Skeletal muscle tissue (tissue), 5 donors: ENCODE measurements around the gene TNF. TPM values are rescaled to one million over a fixed set of nuclear protein-coding genes. Genes with fewer than 3 reads are reported as not detected.

Experiments used
- H3K27ac ChIP-seq: one replicate; pipeline ENCODE4 v1.7.0; 2013; ENCODE audit warnings: mild to moderate bottlenecking, low read depth, low read length, inconsistent platforms
- H3K27me3 ChIP-seq, 3 donors: one replicate each; pipeline ENCODE4 v1.7.0; 2013; ENCODE audit warnings: low read length in 3 of 3; ENCODE audit not compliant: control insufficient read depth in 3 of 3, insufficient read depth in 3 of 3
- H3K36me3 ChIP-seq, 3 donors: one replicate each; pipeline ENCODE4 v1.7.0; 2013; ENCODE audit warnings: low read length in 3 of 3; ENCODE audit not compliant: control insufficient read depth in 3 of 3, insufficient read depth in 3 of 3
- H3K4me1 ChIP-seq, 3 donors: one replicate each; pipeline ENCODE4 v1.7.0; 2013; ENCODE audit warnings: low read length in 3 of 3, mild to moderate bottlenecking in 3 of 3; ENCODE audit not compliant: control insufficient read depth in 3 of 3, insufficient read depth in 3 of 3
- H3K4me3 ChIP-seq, 3 donors: one replicate each; pipeline ENCODE4 v1.7.0; 2013; ENCODE audit warnings: low read length in 3 of 3
- H3K9ac ChIP-seq, 3 donors: one replicate each; pipeline ENCODE4 v1.7.0; 2013; ENCODE audit warnings: low read length in 3 of 3, mild to moderate bottlenecking in 3 of 3, moderate library complexity in 2 of 3, low read depth in 1 of 3
- H3K9me3 ChIP-seq, 3 donors: one replicate each; pipeline ENCODE4 v1.7.0; 2013; ENCODE audit warnings: low read length in 3 of 3; ENCODE audit not compliant: control insufficient read depth in 3 of 3
- small RNA-seq: library from RNA; depleted of rRNA; stranded (forward); fragments of <200 nt; gene quantifications from one replicate; pipeline ENCODE3, GENCODE V24; 2014
- total RNA-seq: library from RNA; depleted of rRNA; stranded (reverse); fragments of >200 nt; gene quantifications from one replicate; pipeline ENCODE4 v1.2.3, GENCODE V29; 2014
- donor health status: Osteomylitis.

The TNF gene
- total RNA-seq, 1 donor from 2014 or later, result not detected

DNA sequence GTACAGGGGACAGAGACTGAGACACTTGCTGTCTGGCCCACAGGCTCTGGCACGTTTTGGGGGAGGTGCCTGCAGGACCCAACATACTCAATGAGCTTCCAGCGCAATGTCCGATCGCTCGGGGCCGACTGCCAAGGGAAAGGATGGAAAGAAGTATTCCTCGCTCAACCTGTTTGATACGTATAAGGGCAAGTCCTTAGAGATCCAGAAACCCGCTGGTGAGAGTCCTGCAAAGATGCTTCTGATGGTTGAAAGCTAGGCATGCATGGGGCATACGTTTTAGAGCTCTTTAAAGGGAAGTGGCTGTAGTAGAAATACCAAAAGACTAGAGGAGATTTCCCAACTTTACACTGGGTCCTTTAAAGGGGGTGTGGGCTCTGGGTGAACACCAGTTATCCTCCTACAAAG is 47.3 kb downstream of the TNF start:
- Histone ChIP-seq H3K9ac (peak overlapping the region in 2 of 3 donors; percentile 33 to 96), H3K27ac (no peak overlapping the region), H3K9me3 (no peaks in the 10 kb centered on the region), H3K4me1 (peaks cover 13 to 16% (median 14%) of the 10 kb centered on the region in 3 donors), H3K4me3 (no peak overlapping the region), H3K36me3 (peaks cover 43 to 52% (median 44%) of the 10 kb centered on the region in 3 donors), H3K27me3 (no peaks in the 10 kb centered on the region)

DNA sequence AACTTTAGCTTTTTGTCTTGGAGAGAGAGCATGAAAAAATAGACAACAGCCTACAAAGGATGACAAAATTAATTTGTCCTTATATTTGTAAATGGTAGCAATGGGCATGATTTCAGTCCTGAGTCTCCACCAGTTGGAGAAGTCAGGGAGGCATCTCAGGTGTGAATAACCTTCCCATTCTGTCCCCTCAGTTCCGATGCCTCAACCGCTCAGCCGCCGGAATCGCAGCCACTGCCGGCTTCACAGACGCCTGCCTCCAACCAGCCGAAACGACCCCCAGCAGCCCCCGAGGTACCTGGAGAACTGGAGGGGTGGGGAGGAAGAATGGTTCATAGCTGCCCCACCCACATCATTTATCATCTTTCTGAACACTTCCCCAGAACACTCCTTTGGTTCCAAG is 48.7 kb downstream of the TNF start:
- Histone ChIP-seq H3K27ac (no peak overlapping the region), H3K4me3 (no peak overlapping the region), H3K9ac (peak overlapping the region in 1 of 3 donors; percentile 10), H3K27me3 (no peaks in the 10 kb centered on the region), H3K36me3 (peaks cover 55 to 64% (median 58%) of the 10 kb centered on the region in 3 donors), H3K9me3 (no peaks in the 10 kb centered on the region), H3K4me1 (peaks cover 13 to 16% (median 14%) of the 10 kb centered on the region in 3 donors)

DNA sequence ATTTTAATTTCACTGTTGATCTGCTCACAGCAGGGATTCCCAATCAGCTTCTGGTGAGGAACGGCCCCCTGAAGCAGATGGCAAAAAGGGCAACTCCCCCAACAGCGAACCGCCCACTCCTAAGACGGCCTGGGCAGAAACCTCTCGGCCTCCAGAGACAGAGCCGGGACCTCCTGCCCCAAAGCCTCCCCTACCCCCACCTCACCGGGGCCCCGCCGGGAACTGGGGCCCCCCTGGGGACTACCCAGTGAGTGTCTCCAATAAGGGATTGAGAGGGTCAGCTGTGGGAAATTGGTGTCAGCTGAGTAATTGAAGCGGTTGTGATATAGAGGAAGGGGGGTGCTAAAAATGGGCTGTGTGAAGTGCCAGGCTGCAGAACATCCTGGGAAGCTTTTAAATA is 51.6 kb downstream of the TNF start:
- Histone ChIP-seq H3K27ac (no peak overlapping the region), H3K9ac (no peak overlapping the region), H3K4me1 (peaks cover 5 to 10% (median 8%) of the 10 kb centered on the region in 3 donors), H3K36me3 (peaks cover 77 to 87% (median 83%) of the 10 kb centered on the region in 3 donors), H3K4me3 (no peak overlapping the region), H3K9me3 (no peaks in the 10 kb centered on the region), H3K27me3 (no peaks in the 10 kb centered on the region)

DNA sequence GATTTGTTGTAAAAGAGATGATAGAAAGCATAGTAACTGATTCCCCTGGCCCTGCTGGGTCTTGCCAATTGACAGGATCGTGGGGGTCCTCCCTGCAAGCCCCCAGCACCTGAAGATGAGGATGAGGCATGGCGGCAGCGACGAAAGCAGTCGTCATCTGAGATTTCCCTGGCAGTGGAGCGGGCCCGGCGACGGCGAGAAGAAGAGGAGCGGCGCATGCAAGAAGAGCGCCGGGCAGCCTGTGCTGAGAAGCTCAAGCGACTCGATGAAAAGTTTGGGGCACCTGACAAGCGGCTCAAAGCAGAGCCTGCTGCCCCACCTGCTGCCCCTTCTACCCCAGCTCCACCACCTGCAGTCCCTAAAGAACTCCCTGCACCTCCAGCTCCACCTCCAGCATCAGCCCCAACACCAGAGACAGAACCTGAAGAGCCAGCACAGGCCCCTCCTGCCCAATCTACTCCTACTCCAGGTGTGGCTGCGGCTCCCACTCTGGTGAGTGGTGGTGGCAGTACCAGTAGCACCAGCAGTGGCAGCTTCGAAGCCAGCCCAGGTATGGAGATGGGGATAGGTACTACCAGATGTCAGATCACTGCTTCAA is 52.4 kb downstream of the TNF start:
- Histone ChIP-seq H3K9ac (no peak overlapping the region), H3K9me3 (no peaks in the 10 kb centered on the region), H3K4me3 (no peak overlapping the region), H3K27ac (no peak overlapping the region), H3K36me3 (peaks cover 82 to 89% (median 87%) of the 10 kb centered on the region in 3 donors), H3K4me1 (peaks cover 0 to 3% (median 0%) of the 10 kb centered on the region in 3 donors), H3K27me3 (no peaks in the 10 kb centered on the region)

Small RNA genes lying within 50 kb of the gene (small RNA-seq; reads per million reads assigned to genes)
- 3.2 reads per million, percentile 88 among the genes with 10 or more reads in this experiment for gene SNORA38
- gene SNORD117, result 252 reads per million, percentile 97 among the genes with 10 or more reads in this experiment
- not detected for gene SNORD84
- gene UQCRHP1, result not detected

Other genes starting within 250 kb of the TNF start
- 92.9 TPM for gene HLA-B, start 218.4 kb upstream of the TNF start, total RNA-seq
- gene MICA, start 172.0 kb upstream of the TNF start, total RNA-seq, result 5.2 TPM
- gene MICB, start 77.4 kb upstream of the TNF start, total RNA-seq, result 0.52 TPM
- not detected for gene MCCD1, start 46.6 kb upstream of the TNF start, total RNA-seq
- gene DDX39B, start 33.6 kb upstream of the TNF start, total RNA-seq, result 436 TPM
- 1.0 TPM for gene ATP6V1G2, start 29.0 kb upstream of the TNF start, total RNA-seq
- 20.4 TPM for gene NFKBIL1, start 28.0 kb upstream of the TNF start, total RNA-seq
- gene LTA, start 3.3 kb upstream of the TNF start, total RNA-seq, result not detected
- 2.1 TPM for gene LTB, start 6.9 kb downstream of the TNF start, total RNA-seq
- gene LST1, start 10.7 kb downstream of the TNF start, total RNA-seq, result 3.7 TPM
- not detected for gene NCR3, start 17.4 kb downstream of the TNF start, total RNA-seq
- gene AIF1, start 39.7 kb downstream of the TNF start, total RNA-seq, result 19.8 TPM
- gene PRRC2A, start 45.1 kb downstream of the TNF start, total RNA-seq, result 30.8 TPM
- gene BAG6, start 77.1 kb downstream of the TNF start, total RNA-seq, result 118 TPM
- gene APOM, start 80.3 kb downstream of the TNF start, total RNA-seq, result 1.0 TPM
- 18.3 TPM for gene C6orf47, start 85.2 kb downstream of the TNF start, total RNA-seq
- 16.2 TPM for gene GPANK1, start 89.4 kb downstream of the TNF start, total RNA-seq
- gene CSNK2B, start 90.5 kb downstream of the TNF start, total RNA-seq, result 68.4 TPM
- gene LY6G5B, start 94.4 kb downstream of the TNF start, total RNA-seq, result 2.6 TPM
- gene LY6G5C, start 105.5 kb downstream of the TNF start, total RNA-seq, result not detected
- gene ABHD16A, start 127.8 kb downstream of the TNF start, total RNA-seq, result 50.1 TPM
- not detected for gene LY6G6F, start 131.3 kb downstream of the TNF start, total RNA-seq
- gene LY6G6D, start 139.8 kb downstream of the TNF start, total RNA-seq, result not detected
- gene LY6G6C, start 146.2 kb downstream of the TNF start, total RNA-seq, result not detected
- 0.52 TPM for gene MPIG6B, start 147.8 kb downstream of the TNF start, total RNA-seq
- gene DDAH2, start 153.7 kb downstream of the TNF start, total RNA-seq, result 73.1 TPM
- gene CLIC1, start 161.0 kb downstream of the TNF start, total RNA-seq, result 152 TPM
- 3.1 TPM for gene MSH5, start 164.4 kb downstream of the TNF start, total RNA-seq
- 1.0 TPM for gene SAPCD1, start 187.1 kb downstream of the TNF start, total RNA-seq
- gene VWA7, start 201.8 kb downstream of the TNF start, total RNA-seq, result 1.0 TPM
- 42.3 TPM for gene VARS1, start 220.2 kb downstream of the TNF start, total RNA-seq
- 45.9 TPM for gene LSM2, start 231.4 kb downstream of the TNF start, total RNA-seq
- 5.2 TPM for gene HSPA1L, start 239.7 kb downstream of the TNF start, total RNA-seq
- 133 TPM for gene HSPA1A, start 240.0 kb downstream of the TNF start, total RNA-seq